ENCODE measurements around the gene SLC25A47.
A peak's percentile ranks its signal among the peaks of the same experiment; 100 is the strongest.

The SLC25A47 gene

GRCh38 chr14:100317912-100318808 lies 5.0 kb upstream of the SLC25A47 start:
- peaks cover 4% of the 10 kb centered on the region; the same call in 1 of the 2 replicates for H3K27me3 ChIP-seq (ENCODE audit: insufficient read depth, low read length)
- no peaks in the 10 kb centered on the region for H3K79me2 ChIP-seq (ENCODE audit: insufficient read depth, low read length)
- H3F3A ChIP-seq (ENCODE audit: insufficient read depth, low read length) = no peaks in the 10 kb centered on the region
- no peaks in the 10 kb centered on the region for H3K4me1 ChIP-seq (ENCODE audit: insufficient read depth, low read length, severe bottlenecking)
- H3K4me2 ChIP-seq (ENCODE audit: low read length) = peak overlapping the region; percentile 20; the same call in 1 of the 2 replicates
- no peaks in the 10 kb centered on the region for H4K20me1 ChIP-seq (ENCODE audit: insufficient read depth, low read length)
- no peak overlapping the region for H2AFZ ChIP-seq (ENCODE audit: low read length)
- H3K9ac ChIP-seq (ENCODE audit: low read length) = no peak overlapping the region
- TF ChIP-seq EZH2 (IDR thresholded peaks at IDR 0.05; ENCODE audit: borderline replicate concordance, low read length) = no peak
- TF ChIP-seq CTCF (IDR thresholded peaks at IDR 0.05; ENCODE audit: low read length) = peak; percentile 79
- no peaks in the 10 kb centered on the region for H3K36me3 ChIP-seq (ENCODE audit: insufficient read depth, low read length)
- H3K9me2 ChIP-seq (ENCODE audit: low read depth, low read length) = no peaks in the 10 kb centered on the region
- H3K9me3 ChIP-seq (ENCODE audit: low read length) = no peaks in the 10 kb centered on the region
- H3K27ac ChIP-seq (ENCODE audit: low read depth, low read length, poor library complexity, severe bottlenecking) = no peak overlapping the region
- peak overlapping the region; percentile 10 for H3K4me3 ChIP-seq (ENCODE audit: low read depth, low read length, poor library complexity, severe bottlenecking)

- TF ChIP-seq EZH2 (IDR thresholded peaks at IDR 0.05; ENCODE audit: borderline replicate concordance, low read length) = no peak
- Histone ChIP-seq H3K36me3 (ENCODE audit: insufficient read depth, low read length) (no peaks in the 10 kb centered on the region), H3K9me3 (ENCODE audit: low read length) (no peaks in the 10 kb centered on the region), H3K4me1 (ENCODE audit: insufficient read depth, low read length, severe bottlenecking) (no peaks in the 10 kb centered on the region), H3K9me2 (ENCODE audit: low read depth, low read length) (no peaks in the 10 kb centered on the region), H3K27ac (ENCODE audit: low read depth, low read length, poor library complexity, severe bottlenecking) (no peak overlapping the region), H3K9ac (ENCODE audit: low read length) (no peak overlapping the region), H2AFZ (ENCODE audit: low read length) (no peak overlapping the region), H3K4me3 (ENCODE audit: low read depth, low read length, poor library complexity, severe bottlenecking) (no peak overlapping the region), H4K20me1 (ENCODE audit: insufficient read depth, low read length) (no peaks in the 10 kb centered on the region), H3K4me2 (ENCODE audit: low read length) (no peak overlapping the region), H3F3A (ENCODE audit: insufficient read depth, low read length) (no peaks in the 10 kb centered on the region), H3K79me2 (ENCODE audit: insufficient read depth, low read length) (no peaks in the 10 kb centered on the region), H3K27me3 (ENCODE audit: insufficient read depth, low read length) (peaks cover 7% of the 10 kb centered on the region; the same call in 1 of the 2 replicates)
Measured at GRCh38 chr14:100320157-100320856, 2.8 kb upstream of the SLC25A47 start.

GRCh38 chr14:100321473-100322137 lies 1.5 kb upstream of the SLC25A47 start:
- no peak overlapping the region for H3K4me3 ChIP-seq (ENCODE audit: low read depth, low read length, poor library complexity, severe bottlenecking)
- H3K9me3 ChIP-seq (ENCODE audit: low read length) = no peaks in the 10 kb centered on the region
- H3K4me2 ChIP-seq (ENCODE audit: low read length) = no peak overlapping the region
- TF ChIP-seq EZH2 (IDR thresholded peaks at IDR 0.05; ENCODE audit: borderline replicate concordance, low read length) (no peak), CTCF (IDR thresholded peaks at IDR 0.05; ENCODE audit: low read length) (no peak)
- no peak overlapping the region for H3K9ac ChIP-seq (ENCODE audit: low read length)
- no peaks in the 10 kb centered on the region for H3K9me2 ChIP-seq (ENCODE audit: low read depth, low read length)
- no peaks in the 10 kb centered on the region for H3K79me2 ChIP-seq (ENCODE audit: insufficient read depth, low read length)
- no peaks in the 10 kb centered on the region for H3K36me3 ChIP-seq (ENCODE audit: insufficient read depth, low read length)
- no peaks in the 10 kb centered on the region for H3K4me1 ChIP-seq (ENCODE audit: insufficient read depth, low read length, severe bottlenecking)
- no peaks in the 10 kb centered on the region for H3F3A ChIP-seq (ENCODE audit: insufficient read depth, low read length)
- H3K27ac ChIP-seq (ENCODE audit: low read depth, low read length, poor library complexity, severe bottlenecking) = no peak overlapping the region
- no peak overlapping the region for H2AFZ ChIP-seq (ENCODE audit: low read length)
- no peaks in the 10 kb centered on the region for H4K20me1 ChIP-seq (ENCODE audit: insufficient read depth, low read length)
- peaks cover 14% of the 10 kb centered on the region; the same call in 1 of the 2 replicates for H3K27me3 ChIP-seq (ENCODE audit: insufficient read depth, low read length)
